ENCODE data around the gene FZD2. TPM values are rescaled to one million over a fixed set of nuclear protein-coding genes. Genes with fewer than 3 reads are reported as not detected.

Gene FZD2
- total and polyA plus RNA-seq, 2 of the 13 experiments (the other 11 are each of a cell fraction or from before 2014, with no cell fraction given): 0.07 to 0.13 TPM

DNA sequence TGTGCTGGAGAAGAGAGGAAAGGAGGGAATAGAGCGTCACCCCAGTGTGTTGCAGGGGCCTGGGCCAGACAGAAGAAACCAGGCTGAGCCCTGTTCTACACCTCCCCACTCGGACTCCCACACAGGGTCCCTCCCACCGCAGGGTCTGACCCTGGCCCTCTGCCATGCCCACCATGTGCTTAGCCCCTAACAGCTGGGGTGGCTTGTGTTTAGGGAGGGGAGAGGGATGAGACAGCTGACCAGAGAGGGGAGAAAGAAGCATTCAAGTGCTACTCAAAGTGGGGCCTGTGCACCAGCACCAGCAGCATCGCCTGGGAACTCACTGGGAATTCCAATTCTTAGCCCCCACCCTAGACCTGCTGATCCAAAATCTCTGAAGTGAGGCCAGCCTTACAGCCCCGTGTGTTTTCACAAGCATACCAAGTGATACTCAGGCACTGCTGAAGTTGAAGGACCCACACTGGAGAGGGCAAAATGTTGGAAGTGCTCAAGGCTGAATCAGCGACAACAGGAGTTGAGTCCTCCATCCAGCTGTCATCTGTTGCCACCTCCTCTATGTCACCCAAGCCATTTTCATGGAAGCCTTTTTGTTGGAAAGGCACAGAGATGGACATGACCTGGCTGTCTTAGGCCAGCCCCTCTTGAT lies 47.0 kb downstream of the FZD2 start:
- FAIRE-seq (no peak), DNase-seq (ENCODE audit: low spot score) (no peak), ATAC-seq (no peak)
- no peak for TF ChIP-seq HNRNPK (IDR thresholded peaks at IDR 0.05; ENCODE audit: low read depth, low read length, poor library complexity, severe bottlenecking)
- TF ChIP-seq RFX5 (IDR thresholded peaks at IDR 0.05; ENCODE audit: low read depth, low read length): peak; percentile 94
- BruUV-seq (replicated peaks): no TSS peak
- Histone ChIP-seq H3K4me2 (ENCODE audit: low read depth, low read length) (no peak overlapping the region), H3K9me3 (ENCODE audit: low read length) (no peaks in the 10 kb centered on the region), H3K27me3 (ENCODE audit: control insufficient read depth in 1 of 2, insufficient read depth in 2 of 2, low read length in 2 of 2) (peaks cover 8 to 20% of the 10 kb centered on the region in 2 experiments; a peak in 3 of 5 replicates), H2AFZ (ENCODE audit: low read length) (no peak overlapping the region), H3K79me2 (ENCODE audit: insufficient read depth, low read length) (no peaks in the 10 kb centered on the region), H3K27ac (ENCODE audit: extremely low read length, insufficient read depth, low read length) (no peak overlapping the region), H3K9ac (ENCODE audit: insufficient read depth, low read depth, low read length) (no peak overlapping the region), H4K20me1 (ENCODE audit: insufficient read depth, low read length) (no peaks in the 10 kb centered on the region), H3K36me3 (replicated peaks in 1 of 2; ENCODE audit: control insufficient read depth in 1 of 2, insufficient read depth in 2 of 2, low read length in 2 of 2) (no peaks in the 10 kb centered on the region), H3K4me3 (replicated peaks in 1 of 3; ENCODE audit: insufficient read depth in 1 of 3, low read depth in 2 of 3, low read length in 3 of 3) (no peak overlapping the region), H3K4me1 (ENCODE audit: insufficient read depth, low read length) (peaks cover 15% of the 10 kb centered on the region)
- in situ Hi-C loops (cut with HindIII; ENCODE audit: extremely low pct_ligation_motif_present, low pct_unique_long_range_greater_than_20kb) (no loop called here), intact Hi-C loops (cut with micrococcal nuclease; ENCODE audit: unreplicated experiment) (no loop called here)
- POLR2A ChIA-PET: no interaction called here
- CTCF ChIA-PET (ENCODE audit: low intra/inter-chr PET ratio, low total read pairs): no interaction called here
- WGBS (ENCODE audit: low lambda C conversion rate): 22% methylated on average over 6 of the region's 6 CpGs

DNA sequence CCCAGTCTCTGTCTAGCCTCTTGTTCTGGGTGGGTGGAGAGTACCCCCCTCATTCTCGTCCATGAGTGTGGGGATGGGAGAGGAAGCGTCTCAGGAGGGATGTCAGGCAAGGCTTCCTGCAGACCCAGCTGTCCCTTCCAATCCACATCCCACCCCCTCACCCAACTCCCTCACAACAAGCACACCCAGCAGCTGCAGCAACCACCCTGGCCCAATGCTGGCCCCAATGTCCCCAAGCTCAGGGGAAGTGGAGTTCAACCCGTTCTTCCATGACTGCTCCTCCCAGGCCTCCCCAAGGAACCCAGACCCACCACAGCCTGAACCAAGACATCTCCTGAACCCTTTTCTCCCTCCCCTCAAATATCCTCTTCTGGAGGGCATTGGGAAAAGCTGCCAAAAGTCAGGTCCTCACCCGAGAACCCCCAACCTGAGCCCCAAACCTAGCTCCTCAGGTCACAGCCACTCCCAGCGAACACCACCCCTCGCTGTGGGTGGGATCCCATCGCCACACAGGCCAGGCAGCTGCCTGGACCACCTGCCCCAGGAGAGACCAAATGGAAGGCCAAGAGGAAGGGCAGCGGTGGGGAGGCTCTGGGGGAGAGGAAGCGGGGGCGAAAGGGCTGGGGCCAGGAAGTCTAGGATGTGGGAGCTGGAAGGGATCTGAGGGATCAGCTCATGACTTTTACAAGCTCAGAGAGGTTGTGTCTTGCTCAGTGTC lies 47.6 kb downstream of the FZD2 start:
- DNase-seq (ENCODE audit: low spot score): no peak
- H3K9ac ChIP-seq (ENCODE audit: insufficient read depth, low read depth, low read length): no peak overlapping the region
- no peak for ATAC-seq
- H3K4me3 ChIP-seq (replicated peaks in 1 of 3; ENCODE audit: insufficient read depth in 1 of 3, low read depth in 2 of 3, low read length in 3 of 3): no peak overlapping the region
- peaks cover 22% of the 10 kb centered on the region for H3K4me1 ChIP-seq (ENCODE audit: insufficient read depth, low read length)
- no TSS peak for BruUV-seq (replicated peaks)
- no peaks in the 10 kb centered on the region for H3K79me2 ChIP-seq (ENCODE audit: insufficient read depth, low read length)
- no peak overlapping the region for H3K27ac ChIP-seq (ENCODE audit: extremely low read length, insufficient read depth, low read length)
- no peak overlapping the region for H3K4me2 ChIP-seq (ENCODE audit: low read depth, low read length)
- ChIA-PET POLR2A (no interaction called here), CTCF (ENCODE audit: low intra/inter-chr PET ratio, low total read pairs) (no interaction called here)
- in situ Hi-C loops (cut with HindIII; ENCODE audit: extremely low pct_ligation_motif_present, low pct_unique_long_range_greater_than_20kb) (no loop called here), intact Hi-C loops (cut with micrococcal nuclease; ENCODE audit: unreplicated experiment) (no loop called here)
- TF ChIP-seq, protein P1, sequence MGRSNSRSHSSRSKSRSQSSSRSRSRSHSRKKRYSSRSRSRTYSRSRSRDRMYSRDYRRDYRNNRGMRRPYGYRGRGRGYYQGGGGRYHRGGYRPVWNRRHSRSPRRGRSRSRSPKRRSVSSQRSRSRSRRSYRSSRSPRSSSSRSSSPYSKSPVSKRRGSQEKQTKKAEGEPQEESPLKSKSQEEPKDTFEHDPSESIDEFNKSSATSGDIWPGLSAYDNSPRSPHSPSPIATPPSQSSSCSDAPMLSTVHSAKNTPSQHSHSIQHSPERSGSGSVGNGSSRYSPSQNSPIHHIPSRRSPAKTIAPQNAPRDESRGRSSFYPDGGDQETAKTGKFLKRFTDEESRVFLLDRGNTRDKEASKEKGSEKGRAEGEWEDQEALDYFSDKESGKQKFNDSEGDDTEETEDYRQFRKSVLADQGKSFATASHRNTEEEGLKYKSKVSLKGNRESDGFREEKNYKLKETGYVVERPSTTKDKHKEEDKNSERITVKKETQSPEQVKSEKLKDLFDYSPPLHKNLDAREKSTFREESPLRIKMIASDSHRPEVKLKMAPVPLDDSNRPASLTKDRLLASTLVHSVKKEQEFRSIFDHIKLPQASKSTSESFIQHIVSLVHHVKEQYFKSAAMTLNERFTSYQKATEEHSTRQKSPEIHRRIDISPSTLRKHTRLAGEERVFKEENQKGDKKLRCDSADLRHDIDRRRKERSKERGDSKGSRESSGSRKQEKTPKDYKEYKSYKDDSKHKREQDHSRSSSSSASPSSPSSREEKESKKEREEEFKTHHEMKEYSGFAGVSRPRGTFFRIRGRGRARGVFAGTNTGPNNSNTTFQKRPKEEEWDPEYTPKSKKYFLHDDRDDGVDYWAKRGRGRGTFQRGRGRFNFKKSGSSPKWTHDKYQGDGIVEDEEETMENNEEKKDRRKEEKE (IDR thresholded peaks at IDR 0.05): no peak
- no peak for TF ChIP-seq ZNF12 (CRISPR knock-in tag; IDR thresholded peaks at IDR 0.05)
- peak; percentile 88 for TF ChIP-seq ZNF768 (CRISPR knock-in tag; IDR thresholded peaks at IDR 0.05)
- no peak overlapping the region for H2AFZ ChIP-seq (ENCODE audit: low read length)
- H4K20me1 ChIP-seq (ENCODE audit: insufficient read depth, low read length): no peaks in the 10 kb centered on the region
- H3K27me3 ChIP-seq (ENCODE audit: control insufficient read depth in 1 of 2, insufficient read depth in 2 of 2, low read length in 2 of 2): peaks cover 4 to 22% of the 10 kb centered on the region in 2 experiments; a peak in 2 of 5 replicates
- FAIRE-seq: no peak
- H3K36me3 ChIP-seq (replicated peaks in 1 of 2; ENCODE audit: control insufficient read depth in 1 of 2, insufficient read depth in 2 of 2, low read length in 2 of 2): no peaks in the 10 kb centered on the region
- WGBS (ENCODE audit: low lambda C conversion rate): 24% methylated on average over 10 of the region's 10 CpGs
- no peaks in the 10 kb centered on the region for H3K9me3 ChIP-seq (ENCODE audit: low read length)
